Neutrophil (primary cell): ENCODE results near the gene RAD51.

Experiments
- H3K27ac ChIP-seq: fragments of 200-600 bp; sonication (generic); 2 replicates; pipeline ENCODE4 v1.5.1; 2016; ENCODE audit warnings: mild to moderate bottlenecking, moderate library complexity
- H3K27me3 ChIP-seq: fragments of 200-600 bp; sonication (generic); 2 replicates; pipeline ENCODE4 v1.6.0; 2016; ENCODE audit warnings: mild to moderate bottlenecking
- H3K36me3 ChIP-seq: fragments of 200-600 bp; sonication (generic); 2 replicates; pipeline ENCODE4 v1.5.1; 2017
- H3K4me1 ChIP-seq, 2 experiments: fragments of 200-600 bp in 1 of 2; sonication (generic) in 1 of 2; 1 replicate in 1 of 2; 2 replicates in 1 of 2; pipeline versions ENCODE4 v1.5.1 to v1.6.1; 2013 to 2016; ENCODE audit warnings: low read depth in 1 of 2, low read length in 1 of 2, mild to moderate bottlenecking in 1 of 2, moderate library complexity in 1 of 2; ENCODE audit not compliant: control insufficient read depth in 1 of 2, insufficient read depth in 1 of 2
- H3K4me3 ChIP-seq, 2 experiments: fragments of 200-600 bp in 1 of 2; sonication (generic) in 1 of 2; 1 replicate in 1 of 2; 2 replicates in 1 of 2; pipeline ENCODE4 v1.5.1; 2013 to 2016; ENCODE audit warnings: low read depth in 1 of 2, low read length in 1 of 2, mild to moderate bottlenecking in 1 of 2, moderate library complexity in 1 of 2
- H3K9me3 ChIP-seq: fragments of 200-600 bp; sonication (generic); 2 replicates; pipeline ENCODE4 v1.5.1; 2016
- TF ChIP-seq, protein P1 (sequence below): fragments of 200-600 bp; sonication (generic); IDR thresholded peaks from 2 replicates; pipeline ENCODE4 v1.5.1; 2016; ENCODE audit warnings: antibody characterized with exemption

Gene RAD51

DNA sequence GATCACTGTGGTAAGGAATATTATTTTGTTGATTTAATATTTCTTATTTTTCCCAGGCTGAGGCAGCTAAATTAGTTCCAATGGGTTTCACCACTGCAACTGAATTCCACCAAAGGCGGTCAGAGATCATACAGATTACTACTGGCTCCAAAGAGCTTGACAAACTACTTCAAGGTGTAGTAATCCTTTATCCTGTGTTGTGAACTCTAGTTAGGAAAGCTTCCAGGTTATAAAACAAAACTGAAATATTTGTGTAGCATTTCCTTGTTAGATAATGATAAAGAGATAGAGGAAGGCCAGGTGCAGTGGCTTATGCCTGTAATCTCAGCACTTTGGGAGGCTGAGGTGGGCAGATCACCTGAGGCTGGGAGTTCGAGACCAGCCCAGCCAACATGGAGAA is 11.1 kb downstream of the RAD51 start:
- no peak overlapping the region for H3K4me3 ChIP-seq
- no peaks in the 10 kb centered on the region for H3K4me1 ChIP-seq
- H3K9me3 ChIP-seq, result no peaks in the 10 kb centered on the region
- H3K36me3 ChIP-seq, result peaks cover 39% of the 10 kb centered on the region
- H3K27me3 ChIP-seq, result no peaks in the 10 kb centered on the region
- TF ChIP-seq, protein P1, sequence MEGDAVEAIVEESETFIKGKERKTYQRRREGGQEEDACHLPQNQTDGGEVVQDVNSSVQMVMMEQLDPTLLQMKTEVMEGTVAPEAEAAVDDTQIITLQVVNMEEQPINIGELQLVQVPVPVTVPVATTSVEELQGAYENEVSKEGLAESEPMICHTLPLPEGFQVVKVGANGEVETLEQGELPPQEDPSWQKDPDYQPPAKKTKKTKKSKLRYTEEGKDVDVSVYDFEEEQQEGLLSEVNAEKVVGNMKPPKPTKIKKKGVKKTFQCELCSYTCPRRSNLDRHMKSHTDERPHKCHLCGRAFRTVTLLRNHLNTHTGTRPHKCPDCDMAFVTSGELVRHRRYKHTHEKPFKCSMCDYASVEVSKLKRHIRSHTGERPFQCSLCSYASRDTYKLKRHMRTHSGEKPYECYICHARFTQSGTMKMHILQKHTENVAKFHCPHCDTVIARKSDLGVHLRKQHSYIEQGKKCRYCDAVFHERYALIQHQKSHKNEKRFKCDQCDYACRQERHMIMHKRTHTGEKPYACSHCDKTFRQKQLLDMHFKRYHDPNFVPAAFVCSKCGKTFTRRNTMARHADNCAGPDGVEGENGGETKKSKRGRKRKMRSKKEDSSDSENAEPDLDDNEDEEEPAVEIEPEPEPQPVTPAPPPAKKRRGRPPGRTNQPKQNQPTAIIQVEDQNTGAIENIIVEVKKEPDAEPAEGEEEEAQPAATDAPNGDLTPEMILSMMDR, result no peak
- no peak overlapping the region for H3K27ac ChIP-seq

DNA sequence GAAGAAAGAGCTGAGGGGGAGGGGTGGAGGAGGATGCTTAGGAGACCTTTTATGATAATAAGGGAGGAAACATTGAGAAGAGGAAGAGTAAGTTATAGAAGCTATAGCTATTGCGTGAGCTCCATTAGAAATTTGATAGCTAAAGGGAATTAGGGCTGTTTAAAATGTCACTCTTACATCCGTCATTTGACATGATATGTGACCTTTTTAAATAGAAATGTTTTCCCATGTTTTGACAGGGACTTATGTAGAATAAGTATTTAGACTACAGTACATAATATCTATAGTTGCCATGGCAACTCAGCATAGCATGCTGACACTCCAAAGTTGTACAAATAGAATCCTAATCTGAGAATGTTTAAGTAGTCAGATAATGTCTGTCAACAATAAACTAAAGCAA is 19.2 kb downstream of the RAD51 start:
- H3K27ac ChIP-seq, result no peak overlapping the region
- H3K27me3 ChIP-seq, result no peaks in the 10 kb centered on the region
- H3K4me1 ChIP-seq, result no peaks in the 10 kb centered on the region
- no peak overlapping the region for H3K4me3 ChIP-seq
- peaks cover 45% of the 10 kb centered on the region for H3K36me3 ChIP-seq
- TF ChIP-seq, protein P1, result no peak
- no peaks in the 10 kb centered on the region for H3K9me3 ChIP-seq

DNA sequence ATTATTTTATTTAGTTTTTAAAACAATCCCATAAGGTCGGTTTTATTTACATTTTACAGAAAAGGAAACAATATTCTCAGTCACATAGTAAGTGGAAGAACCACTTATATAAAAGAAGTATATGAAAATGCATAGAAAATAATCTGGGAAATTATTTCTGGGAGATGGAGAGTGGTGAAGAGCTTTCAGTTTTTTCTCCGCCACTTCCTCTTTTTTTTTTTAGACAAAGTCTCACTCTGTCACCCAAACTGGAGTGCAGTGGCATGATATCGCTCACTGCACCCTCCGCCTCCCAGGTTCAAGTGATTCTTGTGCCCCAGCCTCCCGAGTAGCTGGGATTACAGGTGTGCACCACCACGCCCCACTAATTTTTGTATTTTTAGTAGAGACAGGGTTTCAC is 21.2 kb downstream of the RAD51 start:
- TF ChIP-seq, protein P1, result no peak
- Histone ChIP-seq H3K9me3 (no peaks in the 10 kb centered on the region), H3K27me3 (no peaks in the 10 kb centered on the region), H3K27ac (no peak overlapping the region), H3K4me1 (no peaks in the 10 kb centered on the region), H3K36me3 (peaks cover 48% of the 10 kb centered on the region), H3K4me3 (no peak overlapping the region)

DNA sequence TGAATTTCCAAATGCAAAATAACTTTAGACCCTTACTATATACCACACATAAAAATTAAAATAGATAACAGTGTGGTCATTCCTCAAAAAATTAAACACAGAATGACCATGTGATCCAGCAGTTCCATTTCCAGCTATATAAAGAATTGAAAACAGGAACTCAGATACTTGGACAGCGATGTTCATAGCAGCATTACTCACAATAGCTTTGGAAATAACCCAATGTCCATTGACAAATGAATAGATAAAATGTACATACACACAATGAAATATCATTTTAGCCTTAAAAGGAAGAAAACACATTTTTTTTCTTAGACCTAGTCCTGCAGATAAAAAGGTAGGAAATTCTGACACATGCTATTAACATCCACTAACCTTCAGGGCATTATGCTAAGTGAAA is 26.7 kb downstream of the RAD51 start:
- H3K27ac ChIP-seq, result no peak overlapping the region
- H3K9me3 ChIP-seq, result no peaks in the 10 kb centered on the region
- peaks cover 35% of the 10 kb centered on the region for H3K36me3 ChIP-seq
- no peak overlapping the region for H3K4me3 ChIP-seq
- TF ChIP-seq, protein P1, result no peak
- H3K27me3 ChIP-seq, result no peaks in the 10 kb centered on the region
- no peaks in the 10 kb centered on the region for H3K4me1 ChIP-seq

DNA sequence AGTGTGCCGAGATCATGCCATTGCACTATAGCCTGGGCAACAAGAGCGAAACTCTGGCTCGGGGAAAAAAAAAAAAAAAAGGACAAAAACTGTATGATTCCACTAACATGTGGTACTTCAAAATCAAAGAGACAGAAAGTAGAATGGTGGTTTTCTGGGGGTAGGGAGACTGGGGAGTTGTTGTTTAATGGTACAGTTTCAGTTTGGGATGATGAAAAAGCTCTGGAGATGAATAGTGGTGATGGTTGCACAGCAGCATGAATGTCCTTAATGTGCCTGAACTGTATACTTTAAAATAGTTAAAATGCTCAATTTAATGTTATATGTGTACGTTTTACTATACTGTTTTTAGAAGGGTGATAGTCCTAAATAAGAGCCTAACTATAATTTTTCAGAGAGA is 27.4 kb downstream of the RAD51 start:
- peaks cover 35% of the 10 kb centered on the region for H3K36me3 ChIP-seq
- TF ChIP-seq, protein P1, result no peak
- no peaks in the 10 kb centered on the region for H3K9me3 ChIP-seq
- H3K4me3 ChIP-seq, result no peak overlapping the region
- H3K4me1 ChIP-seq, result no peaks in the 10 kb centered on the region
- no peak overlapping the region for H3K27ac ChIP-seq
- H3K27me3 ChIP-seq, result no peaks in the 10 kb centered on the region

DNA sequence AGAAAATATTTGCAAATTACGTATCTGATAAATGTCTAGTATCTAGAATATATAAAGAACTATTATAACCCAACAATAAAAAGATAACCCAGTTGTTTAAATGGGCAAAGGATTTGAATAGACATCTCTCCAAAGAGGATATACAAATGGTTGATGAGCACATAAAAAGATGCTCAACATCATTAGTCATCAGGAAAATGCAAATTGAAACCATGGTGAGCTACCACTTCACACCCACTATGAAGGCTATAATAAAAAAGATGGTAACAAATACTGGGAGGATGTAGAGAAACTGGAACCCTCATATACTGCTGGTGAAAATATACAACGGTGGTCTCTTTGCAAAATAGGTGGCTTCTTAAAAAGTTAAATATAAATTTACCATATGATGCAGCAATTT is 28.0 kb downstream of the RAD51 start:
- Histone ChIP-seq H3K27ac (no peak overlapping the region), H3K4me3 (no peak overlapping the region), H3K27me3 (no peaks in the 10 kb centered on the region), H3K4me1 (no peaks in the 10 kb centered on the region), H3K36me3 (peaks cover 31% of the 10 kb centered on the region), H3K9me3 (no peaks in the 10 kb centered on the region)
- TF ChIP-seq, protein P1, result no peak
